ENCODE data around the gene DNAAF9. TPM values are rescaled to one million over a fixed set of nuclear protein-coding genes. Genes with fewer than 3 reads are reported as not detected.

Gene DNAAF9
- total RNA-seq, 1 donor from 2014 or later: 4.5 TPM

- peak overlapping the region; percentile 74 for H3K27ac Mint-ChIP-seq
- H3K36me3 Mint-ChIP-seq (ENCODE audit: low read depth): peaks cover 5% of the 10 kb centered on the region
- peak overlapping the region; percentile 90 for H3K4me3 Mint-ChIP-seq
- DNase-seq (peak; percentile 17), ATAC-seq (ENCODE audit: low read depth) (no peak)
- no peaks in the 10 kb centered on the region for H3K9me3 Mint-ChIP-seq
- peaks cover 21% of the 10 kb centered on the region for H3K4me1 Mint-ChIP-seq
- intact Hi-C loops (cut with micrococcal nuclease): loop anchor here (1.0 to 10.0 kb wide), 5 partner anchors 65 to 232 kb away; partner anchors contain the start of genes ATRN, LZTS3 and SLC4A11
- CTCF ChIA-PET: no interaction called here
- no peaks in the 10 kb centered on the region for H3K27me3 Mint-ChIP-seq
- POLR2A ChIA-PET: interaction anchor here (0.6 to 0.8 kb wide), 3 partner anchors 11 to 198 kb away, joined by 3 to 4 read pairs (median 3); no protein-coding TSS in a partner anchor
- TF ChIP-seq, protein P1, sequence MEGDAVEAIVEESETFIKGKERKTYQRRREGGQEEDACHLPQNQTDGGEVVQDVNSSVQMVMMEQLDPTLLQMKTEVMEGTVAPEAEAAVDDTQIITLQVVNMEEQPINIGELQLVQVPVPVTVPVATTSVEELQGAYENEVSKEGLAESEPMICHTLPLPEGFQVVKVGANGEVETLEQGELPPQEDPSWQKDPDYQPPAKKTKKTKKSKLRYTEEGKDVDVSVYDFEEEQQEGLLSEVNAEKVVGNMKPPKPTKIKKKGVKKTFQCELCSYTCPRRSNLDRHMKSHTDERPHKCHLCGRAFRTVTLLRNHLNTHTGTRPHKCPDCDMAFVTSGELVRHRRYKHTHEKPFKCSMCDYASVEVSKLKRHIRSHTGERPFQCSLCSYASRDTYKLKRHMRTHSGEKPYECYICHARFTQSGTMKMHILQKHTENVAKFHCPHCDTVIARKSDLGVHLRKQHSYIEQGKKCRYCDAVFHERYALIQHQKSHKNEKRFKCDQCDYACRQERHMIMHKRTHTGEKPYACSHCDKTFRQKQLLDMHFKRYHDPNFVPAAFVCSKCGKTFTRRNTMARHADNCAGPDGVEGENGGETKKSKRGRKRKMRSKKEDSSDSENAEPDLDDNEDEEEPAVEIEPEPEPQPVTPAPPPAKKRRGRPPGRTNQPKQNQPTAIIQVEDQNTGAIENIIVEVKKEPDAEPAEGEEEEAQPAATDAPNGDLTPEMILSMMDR (IDR thresholded peaks at IDR 0.05): no peak
Observed at GRCh38 chr20:3406481-3407039, 909 bp downstream of the DNAAF9 start.

GRCh38 chr20:3405696-3406358 is 1.6 kb downstream of the DNAAF9 start:
- Mint-ChIP-seq H3K36me3 (ENCODE audit: low read depth) (peaks cover 5% of the 10 kb centered on the region), H3K4me3 (peak overlapping the region; percentile 90), H3K27ac (no peak overlapping the region), H3K4me1 (peaks cover 21% of the 10 kb centered on the region), H3K9me3 (no peaks in the 10 kb centered on the region), H3K27me3 (no peaks in the 10 kb centered on the region)
- POLR2A ChIA-PET: interaction anchor here (0.6 to 0.8 kb wide), 2 partner anchors 11 to 197 kb away, joined by 3 to 4 read pairs; no protein-coding TSS in a partner anchor
- ATAC-seq (ENCODE audit: low read depth) (no peak), DNase-seq (no peak)
- CTCF ChIA-PET: no interaction called here
- TF ChIP-seq, protein P1 (IDR thresholded peaks at IDR 0.05): no peak
- intact Hi-C loops (cut with micrococcal nuclease): loop anchor here (5.0 to 10.0 kb wide), 4 partner anchors 159 to 231 kb away; partner anchors contain the start of genes LZTS3 and SLC4A11

DNA sequence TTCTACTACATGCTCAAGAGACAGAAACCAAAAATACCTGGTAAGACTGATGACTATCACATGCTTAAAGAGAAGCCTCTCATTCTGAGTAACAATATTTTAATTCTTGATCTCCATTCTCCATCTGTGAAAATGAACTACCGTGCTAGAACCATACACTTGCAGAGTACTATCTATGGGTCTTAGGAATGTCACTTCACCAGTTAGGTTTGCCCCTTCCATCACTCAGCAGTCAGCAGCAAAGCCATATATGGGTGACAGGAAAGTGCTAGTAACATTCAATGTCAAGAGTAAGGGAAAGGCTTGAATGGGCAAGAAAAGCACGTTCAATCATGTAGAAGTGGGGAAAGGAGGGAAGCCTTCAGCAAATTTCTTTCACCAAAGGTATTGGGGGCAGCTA is 2.3 kb downstream of the DNAAF9 start:
- TF ChIP-seq, protein P1 (IDR thresholded peaks at IDR 0.05): no peak
- no peak overlapping the region for H3K27ac Mint-ChIP-seq
- ATAC-seq (ENCODE audit: low read depth): no peak
- intact Hi-C loops (cut with micrococcal nuclease): loop anchor here (5.0 to 10.0 kb wide), 4 partner anchors 160 to 230 kb away; partner anchors contain the start of genes LZTS3 and SLC4A11
- no peaks in the 10 kb centered on the region for H3K9me3 Mint-ChIP-seq
- CTCF ChIA-PET: no interaction called here
- H3K4me1 Mint-ChIP-seq: peaks cover 21% of the 10 kb centered on the region
- H3K4me3 Mint-ChIP-seq: no peak overlapping the region
- H3K27me3 Mint-ChIP-seq: no peaks in the 10 kb centered on the region
- POLR2A ChIA-PET: no interaction called here
- peaks cover 5% of the 10 kb centered on the region for H3K36me3 Mint-ChIP-seq (ENCODE audit: low read depth)
- no peak for DNase-seq

GRCh38 chr20:3404402-3404801 is 3.1 kb downstream of the DNAAF9 start:
- intact Hi-C loops (cut with micrococcal nuclease): loop anchor here (10.0 kb wide), 2 partner anchors 160 to 230 kb away; partner anchors contain the start of gene LZTS3
- peaks cover 21% of the 10 kb centered on the region for H3K4me1 Mint-ChIP-seq
- DNase-seq (no peak), ATAC-seq (ENCODE audit: low read depth) (no peak)
- H3K9me3 Mint-ChIP-seq: no peaks in the 10 kb centered on the region
- no peak overlapping the region for H3K4me3 Mint-ChIP-seq
- H3K27ac Mint-ChIP-seq: no peak overlapping the region
- H3K36me3 Mint-ChIP-seq (ENCODE audit: low read depth): peaks cover 5% of the 10 kb centered on the region
- CTCF ChIA-PET: no interaction called here
- H3K27me3 Mint-ChIP-seq: no peaks in the 10 kb centered on the region
- TF ChIP-seq, protein P1 (IDR thresholded peaks at IDR 0.05): no peak
- POLR2A ChIA-PET: no interaction called here

GRCh38 chr20:3403741-3404140 is 3.7 kb downstream of the DNAAF9 start:
- intact Hi-C loops (cut with micrococcal nuclease): loop anchor here (10.0 kb wide), 2 partner anchors 161 to 229 kb away; partner anchors contain the start of gene LZTS3
- no peak for ATAC-seq (ENCODE audit: low read depth)
- POLR2A ChIA-PET: no interaction called here

More at GRCh38 chr20:3403741-3404140, 3.7 kb downstream of the DNAAF9 start:
- Mint-ChIP-seq H3K9me3 (no peaks in the 10 kb centered on the region), H3K27me3 (no peaks in the 10 kb centered on the region), H3K27ac (no peak overlapping the region), H3K4me1 (peaks cover 20% of the 10 kb centered on the region), H3K4me3 (no peak overlapping the region), H3K36me3 (ENCODE audit: low read depth) (peaks cover 5% of the 10 kb centered on the region)
- CTCF ChIA-PET: no interaction called here
- DNase-seq: no peak
- TF ChIP-seq, protein P1 (IDR thresholded peaks at IDR 0.05): no peak

Measured in activated B cell treated with CpG ODN at 0.5 μM for 24 hours (primary cell).